ENCODE results near the gene VAMP1. TPM values are rescaled to one million over a fixed set of nuclear protein-coding genes. Genes with fewer than 3 reads are reported as not detected.

Gene VAMP1
- total and polyA plus RNA-seq, 2 of the 13 experiments (the other 11 are each of a cell fraction or from before 2014, with no cell fraction given), result 2.5 to 7.4 TPM

DNA sequence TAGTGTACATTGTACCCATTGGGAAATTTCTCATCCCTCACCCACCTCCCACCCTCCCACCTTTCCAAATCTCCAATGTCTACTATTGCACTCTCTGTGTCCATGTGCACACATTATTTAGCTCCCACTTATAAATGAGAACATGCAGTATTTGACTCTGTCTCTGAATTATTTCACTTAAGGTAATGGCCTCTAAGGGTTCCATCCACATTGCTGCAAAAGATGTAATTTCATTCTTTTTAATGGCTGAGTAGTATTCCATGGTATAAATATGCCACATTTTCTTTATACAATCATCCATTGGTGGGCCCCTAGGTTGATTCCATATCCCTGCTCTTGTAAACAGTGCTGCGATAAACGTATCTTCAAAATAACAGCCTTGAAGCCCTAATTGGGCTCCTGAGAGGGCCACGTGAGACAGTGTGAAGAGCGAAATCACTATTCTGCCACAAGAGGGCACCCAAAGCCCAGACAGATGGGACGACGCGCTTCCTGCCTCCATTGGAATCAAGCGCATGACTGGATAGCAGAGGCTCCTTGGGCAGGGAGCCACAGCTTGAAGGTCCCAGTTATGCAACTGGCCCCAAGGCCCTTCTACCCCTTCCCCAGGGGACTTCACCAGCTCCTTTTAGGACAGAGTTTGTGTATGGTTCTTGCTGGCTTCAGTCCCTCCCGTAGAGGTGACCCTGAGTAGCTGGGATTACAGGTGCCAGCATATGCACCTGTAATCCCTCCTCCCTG is 47.0 kb downstream of the VAMP1 start (continued):
- TF ChIP-seq, protein P1, sequence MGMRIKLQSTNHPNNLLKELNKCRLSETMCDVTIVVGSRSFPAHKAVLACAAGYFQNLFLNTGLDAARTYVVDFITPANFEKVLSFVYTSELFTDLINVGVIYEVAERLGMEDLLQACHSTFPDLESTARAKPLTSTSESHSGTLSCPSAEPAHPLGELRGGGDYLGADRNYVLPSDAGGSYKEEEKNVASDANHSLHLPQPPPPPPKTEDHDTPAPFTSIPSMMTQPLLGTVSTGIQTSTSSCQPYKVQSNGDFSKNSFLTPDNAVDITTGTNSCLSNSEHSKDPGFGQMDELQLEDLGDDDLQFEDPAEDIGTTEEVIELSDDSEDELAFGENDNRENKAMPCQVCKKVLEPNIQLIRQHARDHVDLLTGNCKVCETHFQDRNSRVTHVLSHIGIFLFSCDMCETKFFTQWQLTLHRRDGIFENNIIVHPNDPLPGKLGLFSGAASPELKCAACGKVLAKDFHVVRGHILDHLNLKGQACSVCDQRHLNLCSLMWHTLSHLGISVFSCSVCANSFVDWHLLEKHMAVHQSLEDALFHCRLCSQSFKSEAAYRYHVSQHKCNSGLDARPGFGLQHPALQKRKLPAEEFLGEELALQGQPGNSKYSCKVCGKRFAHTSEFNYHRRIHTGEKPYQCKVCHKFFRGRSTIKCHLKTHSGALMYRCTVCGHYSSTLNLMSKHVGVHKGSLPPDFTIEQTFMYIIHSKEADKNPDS (CRISPR knock-in tag; IDR thresholded peaks at IDR 0.05), result no peak
- TF ChIP-seq KLF11 (CRISPR knock-in tag; IDR thresholded peaks at IDR 0.05), result no peak
- no peak for TF ChIP-seq ZBTB7A (CRISPR knock-in tag; IDR thresholded peaks at IDR 0.05)
- TF ChIP-seq NPAS2 (CRISPR knock-in tag; IDR thresholded peaks at IDR 0.05; ENCODE audit: borderline replicate concordance), result no peak
- no peak for TF ChIP-seq TCF7 (IDR thresholded peaks at IDR 0.05; ENCODE audit: low read depth)
- TF ChIP-seq RAD21 (CRISPR knock-in tag; IDR thresholded peaks at IDR 0.05), result peak; percentile 84
- TF ChIP-seq PRMT3 (CRISPR knock-in tag; IDR thresholded peaks at IDR 0.05; ENCODE audit: borderline replicate concordance, low read depth), result no peak
- no peak for TF ChIP-seq POLR2AphosphoS2 (IDR thresholded peaks at IDR 0.05; ENCODE audit: low read depth, low read length)
- no peak for TF ChIP-seq ZMYM2 (CRISPR knock-in tag; IDR thresholded peaks at IDR 0.05)
- no peak for TF ChIP-seq ZNF251 (CRISPR knock-in tag; IDR thresholded peaks at IDR 0.05)
- TF ChIP-seq JARID2 (CRISPR knock-in tag; IDR thresholded peaks at IDR 0.05; ENCODE audit: insufficient replicate concordance), result no peak
- no peak for TF ChIP-seq HOXA9 (CRISPR knock-in tag; IDR thresholded peaks at IDR 0.05; ENCODE audit: borderline replicate concordance)
- TF ChIP-seq, protein P2, sequence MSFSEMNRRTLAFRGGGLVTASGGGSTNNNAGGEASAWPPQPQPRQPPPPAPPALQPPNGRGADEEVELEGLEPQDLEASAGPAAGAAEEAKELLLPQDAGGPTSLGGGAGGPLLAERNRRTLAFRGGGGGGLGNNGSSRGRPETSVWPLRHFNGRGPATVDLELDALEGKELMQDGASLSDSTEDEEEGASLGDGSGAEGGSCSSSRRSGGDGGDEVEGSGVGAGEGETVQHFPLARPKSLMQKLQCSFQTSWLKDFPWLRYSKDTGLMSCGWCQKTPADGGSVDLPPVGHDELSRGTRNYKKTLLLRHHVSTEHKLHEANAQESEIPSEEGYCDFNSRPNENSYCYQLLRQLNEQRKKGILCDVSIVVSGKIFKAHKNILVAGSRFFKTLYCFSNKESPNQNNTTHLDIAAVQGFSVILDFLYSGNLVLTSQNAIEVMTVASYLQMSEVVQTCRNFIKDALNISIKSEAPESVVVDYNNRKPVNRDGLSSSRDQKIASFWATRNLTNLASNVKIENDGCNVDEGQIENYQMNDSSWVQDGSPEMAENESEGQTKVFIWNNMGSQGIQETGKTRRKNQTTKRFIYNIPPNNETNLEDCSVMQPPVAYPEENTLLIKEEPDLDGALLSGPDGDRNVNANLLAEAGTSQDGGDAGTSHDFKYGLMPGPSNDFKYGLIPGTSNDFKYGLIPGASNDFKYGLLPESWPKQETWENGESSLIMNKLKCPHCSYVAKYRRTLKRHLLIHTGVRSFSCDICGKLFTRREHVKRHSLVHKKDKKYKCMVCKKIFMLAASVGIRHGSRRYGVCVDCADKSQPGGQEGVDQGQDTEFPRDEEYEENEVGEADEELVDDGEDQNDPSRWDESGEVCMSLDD (CRISPR knock-in tag; IDR thresholded peaks at IDR 0.05; ENCODE audit: borderline replicate concordance), result no peak
- TF ChIP-seq GABPA (IDR thresholded peaks at IDR 0.05; ENCODE audit: low read depth, low read length), result no peak
- TF ChIP-seq GABPA (CRISPR knock-in tag; IDR thresholded peaks at IDR 0.05; ENCODE audit: low read depth), result 0 out of 2 replicates have a peak, but pooled peaks have one; percentile 22
- TF ChIP-seq KDM1A (CRISPR knock-in tag; IDR thresholded peaks at IDR 0.05), result no peak
- TF ChIP-seq SNAPC2 (CRISPR knock-in tag; IDR thresholded peaks at IDR 0.05), result no peak
- no peak for TF ChIP-seq ZNF44 (CRISPR knock-in tag; IDR thresholded peaks at IDR 0.05)
- TF ChIP-seq HMG20B (CRISPR knock-in tag; conservative IDR thresholded peaks at IDR 0.05), result 0 out of 2 replicates have a peak, but pooled peaks have one; percentile 34
- 0 out of 2 replicates have a peak, but pooled peaks have one; percentile 19 for TF ChIP-seq ZNF556 (CRISPR knock-in tag; IDR thresholded peaks at IDR 0.05; ENCODE audit: borderline replicate concordance)
- no peak for TF ChIP-seq ZNF792 (CRISPR knock-in tag; IDR thresholded peaks at IDR 0.05)
- TF ChIP-seq, protein P3, sequence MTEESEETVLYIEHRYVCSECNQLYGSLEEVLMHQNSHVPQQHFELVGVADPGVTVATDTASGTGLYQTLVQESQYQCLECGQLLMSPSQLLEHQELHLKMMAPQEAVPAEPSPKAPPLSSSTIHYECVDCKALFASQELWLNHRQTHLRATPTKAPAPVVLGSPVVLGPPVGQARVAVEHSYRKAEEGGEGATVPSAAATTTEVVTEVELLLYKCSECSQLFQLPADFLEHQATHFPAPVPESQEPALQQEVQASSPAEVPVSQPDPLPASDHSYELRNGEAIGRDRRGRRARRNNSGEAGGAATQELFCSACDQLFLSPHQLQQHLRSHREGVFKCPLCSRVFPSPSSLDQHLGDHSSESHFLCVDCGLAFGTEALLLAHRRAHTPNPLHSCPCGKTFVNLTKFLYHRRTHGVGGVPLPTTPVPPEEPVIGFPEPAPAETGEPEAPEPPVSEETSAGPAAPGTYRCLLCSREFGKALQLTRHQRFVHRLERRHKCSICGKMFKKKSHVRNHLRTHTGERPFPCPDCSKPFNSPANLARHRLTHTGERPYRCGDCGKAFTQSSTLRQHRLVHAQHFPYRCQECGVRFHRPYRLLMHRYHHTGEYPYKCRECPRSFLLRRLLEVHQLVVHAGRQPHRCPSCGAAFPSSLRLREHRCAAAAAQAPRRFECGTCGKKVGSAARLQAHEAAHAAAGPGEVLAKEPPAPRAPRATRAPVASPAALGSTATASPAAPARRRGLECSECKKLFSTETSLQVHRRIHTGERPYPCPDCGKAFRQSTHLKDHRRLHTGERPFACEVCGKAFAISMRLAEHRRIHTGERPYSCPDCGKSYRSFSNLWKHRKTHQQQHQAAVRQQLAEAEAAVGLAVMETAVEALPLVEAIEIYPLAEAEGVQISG (CRISPR knock-in tag; IDR thresholded peaks at IDR 0.05), result peak; percentile 44; the same call in 1 of the 2 replicates
- TF ChIP-seq BRCA1 (CRISPR knock-in tag; IDR thresholded peaks at IDR 0.05), result no peak
